HPDE6-E6E7 (cell line): ENCODE results near the gene CYP27C1.

Experiments used
- DNase-seq: peaks from one replicate; pipeline ENCODE4 v3.0.0; 2011; ENCODE audit warnings: missing footprints; ENCODE audit errors: extremely low spot score

CYP27C1 gene

DNA sequence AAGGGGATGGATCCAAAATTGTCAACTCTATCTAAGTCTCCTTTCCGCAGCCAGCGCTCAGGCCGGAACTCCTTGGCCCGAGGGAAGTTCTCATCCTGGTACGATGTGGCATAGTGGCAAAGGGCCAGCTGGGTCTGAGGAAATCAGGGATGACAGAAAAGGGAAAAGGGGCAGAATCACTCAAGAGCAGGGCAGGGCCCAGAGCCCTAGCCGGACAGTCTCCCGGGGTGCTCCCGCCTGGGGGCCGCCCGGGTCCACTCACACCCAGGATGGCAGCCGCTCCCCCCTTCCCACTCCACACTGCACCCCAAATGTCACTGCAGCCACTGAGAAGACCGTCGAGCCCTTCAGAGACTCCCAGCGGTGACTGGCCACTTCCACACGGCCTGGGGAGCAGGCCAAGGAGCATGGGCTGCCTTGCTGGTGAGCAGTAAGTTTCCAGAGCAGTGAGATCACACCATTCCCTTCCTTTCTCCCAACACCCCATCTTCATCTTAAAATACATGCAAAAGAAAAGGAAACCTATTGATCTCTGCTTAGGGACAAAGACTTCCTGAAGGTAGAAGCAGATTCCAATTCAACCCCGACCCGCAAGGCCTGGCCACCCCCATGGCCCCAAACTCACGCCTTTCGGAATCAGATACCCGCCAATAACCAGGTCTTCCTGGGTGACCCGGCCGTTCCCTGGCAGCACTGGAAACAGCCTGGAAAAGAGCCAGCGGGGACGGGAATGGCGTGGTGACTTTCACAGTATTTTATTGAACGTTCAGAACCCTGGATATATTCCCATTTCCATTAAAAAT, 26.7 kb downstream of the CYP27C1 start:
- no peak for DNase-seq

DNA sequence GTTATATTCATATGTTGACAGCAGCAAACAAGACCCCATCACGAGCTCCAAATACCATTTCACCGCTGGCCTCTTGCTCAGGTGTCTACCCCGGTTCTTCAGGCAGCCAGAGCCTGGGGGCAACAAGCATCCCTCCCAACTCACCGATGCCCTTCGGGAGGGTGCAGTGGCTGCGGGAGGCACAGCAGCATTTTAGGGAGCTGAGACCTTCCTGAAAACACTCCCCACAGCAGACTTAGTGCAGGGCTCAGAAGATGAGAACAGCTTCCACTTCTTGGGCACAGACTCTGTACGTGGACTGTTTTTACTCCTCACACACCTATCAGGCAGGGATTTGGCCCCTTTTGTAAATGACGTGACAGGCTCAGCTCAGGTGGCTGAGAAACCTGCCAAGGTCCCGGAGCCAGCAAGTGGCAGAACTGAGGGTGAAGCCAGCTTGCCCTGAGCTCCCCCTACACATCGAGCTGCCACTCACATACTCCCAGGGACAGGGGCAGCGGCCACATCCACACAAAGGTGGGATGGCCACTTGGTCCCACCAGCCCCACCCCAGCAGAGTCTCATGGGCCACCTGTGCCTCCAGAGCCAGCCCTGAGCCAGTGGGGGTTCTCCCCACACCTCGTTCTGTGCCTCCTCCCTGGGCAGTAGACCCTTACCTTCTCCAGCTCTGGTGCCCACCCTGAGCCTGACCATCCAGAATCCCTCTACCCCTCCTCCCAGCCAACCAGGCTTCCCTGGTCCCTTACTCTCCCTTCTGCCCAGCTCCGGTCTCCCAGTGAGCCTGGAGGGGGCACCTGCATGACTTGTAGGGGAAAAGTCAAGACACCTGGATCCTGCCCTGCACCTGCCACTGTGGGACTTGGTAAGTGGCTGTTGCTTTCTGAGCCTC, 28.5 kb downstream of the CYP27C1 start:
- no peak for DNase-seq

DNA sequence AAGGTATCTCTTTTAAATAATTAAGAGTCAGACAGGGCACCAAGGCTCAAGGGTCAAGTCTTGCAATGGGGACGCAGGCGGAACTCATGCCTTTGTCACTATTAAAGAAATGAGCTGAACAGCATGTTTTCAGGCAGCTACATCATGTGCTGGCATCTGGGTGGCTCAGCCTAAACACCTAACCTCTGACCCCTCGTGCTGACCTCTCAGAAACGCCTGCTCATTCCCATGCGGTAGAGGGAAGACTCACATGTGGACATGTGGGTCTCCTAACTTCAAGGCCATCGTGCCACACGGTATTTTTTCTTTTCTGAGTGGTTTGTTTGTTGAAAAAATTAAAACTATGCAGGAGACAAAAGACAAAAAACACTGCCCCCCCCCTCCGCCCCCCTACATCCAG, 31.3 kb downstream of the CYP27C1 start:
- DNase-seq = no peak

DNA sequence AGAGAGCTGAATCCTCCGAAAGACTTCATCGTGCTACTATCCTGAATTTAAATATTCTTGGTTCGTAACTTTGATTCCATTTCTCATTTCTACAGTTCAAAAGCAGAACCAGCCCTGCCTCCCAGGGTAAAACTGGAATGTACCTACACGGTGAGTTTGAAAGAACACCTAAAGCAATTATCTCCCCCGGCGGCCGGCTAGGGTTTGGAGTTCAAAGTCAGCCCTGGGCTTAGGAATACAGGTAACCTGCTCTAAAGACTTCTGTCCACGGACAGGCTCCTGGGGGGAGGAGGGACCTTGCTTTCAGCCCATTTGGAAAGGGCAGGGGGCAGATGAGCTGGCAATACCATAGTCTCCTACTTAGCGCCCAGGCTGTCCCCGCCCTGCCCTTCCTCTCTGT, 32.3 kb downstream of the CYP27C1 start:
- no peak for DNase-seq

DNA sequence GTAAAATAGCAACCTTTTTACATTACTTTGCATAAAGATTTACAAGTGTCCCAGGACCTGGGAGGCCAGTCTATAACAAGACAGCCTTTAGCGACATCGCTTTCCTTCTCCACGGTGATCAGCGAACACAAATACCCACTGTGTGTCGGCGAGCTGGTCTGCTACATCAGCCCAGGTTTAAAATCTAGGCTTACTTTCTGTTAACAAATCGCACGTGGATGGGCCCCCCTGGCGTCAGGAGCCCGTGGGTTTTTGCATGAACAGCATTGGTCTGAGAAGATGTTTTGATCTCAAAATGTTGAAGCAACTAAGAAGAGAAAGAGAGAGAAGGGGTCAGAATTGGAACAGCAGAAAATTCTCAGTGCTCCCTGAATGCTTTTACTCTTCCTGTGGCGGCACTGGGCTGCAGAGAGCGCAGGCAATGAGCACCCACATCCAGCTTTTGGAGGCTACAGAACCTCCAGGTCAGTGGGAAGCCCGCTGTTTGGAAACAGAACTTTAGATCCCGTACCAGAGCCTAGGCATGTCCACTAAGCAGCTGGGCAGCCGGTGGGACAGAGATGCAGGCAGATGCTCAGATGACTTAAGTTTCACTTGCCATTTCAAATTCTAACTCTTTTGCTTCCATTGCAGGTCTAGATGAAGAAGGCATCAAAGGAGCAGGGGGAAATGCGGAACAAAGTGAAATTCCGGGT, 32.9 kb downstream of the CYP27C1 start:
- DNase-seq = no peak

DNA sequence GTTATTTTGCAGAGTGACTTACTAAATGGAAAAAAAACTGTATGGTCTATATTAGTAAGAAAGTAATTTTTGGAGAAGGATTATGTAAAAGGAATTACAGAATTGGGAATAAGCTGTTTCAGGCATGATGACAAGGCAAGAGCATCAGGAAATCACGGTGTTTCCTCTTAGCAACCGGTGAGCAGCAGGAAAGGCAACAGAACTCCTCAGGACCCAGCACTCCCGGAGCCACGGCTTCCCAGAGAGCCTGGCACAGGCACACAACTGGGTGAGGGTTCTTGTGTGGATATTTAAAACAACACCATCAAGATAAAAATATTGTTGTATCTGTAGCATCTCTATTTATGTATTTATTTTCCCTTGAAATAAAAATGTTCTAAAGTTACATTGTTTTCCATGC, 34.4 kb downstream of the CYP27C1 start:
- DNase-seq = no peak

DNA sequence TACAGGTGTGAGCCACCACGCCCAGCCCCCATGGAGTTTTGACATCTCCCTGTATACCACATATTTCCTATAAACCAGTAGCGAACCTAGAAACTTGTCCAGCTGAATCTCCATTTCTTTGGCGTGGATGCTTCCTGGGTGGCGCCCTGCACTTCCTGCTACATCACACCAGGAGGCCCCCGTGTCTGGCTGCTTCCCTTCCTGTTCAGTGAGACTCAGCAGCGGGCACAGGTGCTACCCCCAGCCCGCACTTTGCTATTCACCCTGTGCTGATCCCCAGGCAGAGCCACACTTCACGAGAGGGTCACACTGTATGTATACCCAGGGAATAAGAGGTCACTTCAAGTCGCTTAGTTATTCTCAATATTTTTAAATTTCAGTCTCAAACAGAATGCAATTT, 35.0 kb downstream of the CYP27C1 start:
- DNase-seq = no peak

DNA sequence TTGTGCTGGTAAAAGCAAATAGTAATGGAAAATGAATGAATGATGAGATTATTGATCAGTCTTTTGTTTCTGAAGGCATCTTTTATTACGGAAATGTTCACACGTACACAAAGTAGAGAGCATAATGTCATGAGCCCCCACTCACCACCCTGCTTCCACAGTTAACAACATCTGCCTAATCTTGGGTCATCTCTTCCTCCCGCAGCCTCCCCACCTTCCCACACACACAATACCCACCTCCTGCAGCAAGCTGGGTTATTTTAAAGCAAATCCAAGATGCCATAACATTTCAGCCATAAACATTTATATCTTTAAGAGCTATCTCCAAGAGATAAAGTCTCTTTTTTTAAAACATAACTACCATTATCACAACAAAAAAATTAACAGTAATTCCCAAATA, 36.3 kb downstream of the CYP27C1 start:
- DNase-seq = no peak

DNA sequence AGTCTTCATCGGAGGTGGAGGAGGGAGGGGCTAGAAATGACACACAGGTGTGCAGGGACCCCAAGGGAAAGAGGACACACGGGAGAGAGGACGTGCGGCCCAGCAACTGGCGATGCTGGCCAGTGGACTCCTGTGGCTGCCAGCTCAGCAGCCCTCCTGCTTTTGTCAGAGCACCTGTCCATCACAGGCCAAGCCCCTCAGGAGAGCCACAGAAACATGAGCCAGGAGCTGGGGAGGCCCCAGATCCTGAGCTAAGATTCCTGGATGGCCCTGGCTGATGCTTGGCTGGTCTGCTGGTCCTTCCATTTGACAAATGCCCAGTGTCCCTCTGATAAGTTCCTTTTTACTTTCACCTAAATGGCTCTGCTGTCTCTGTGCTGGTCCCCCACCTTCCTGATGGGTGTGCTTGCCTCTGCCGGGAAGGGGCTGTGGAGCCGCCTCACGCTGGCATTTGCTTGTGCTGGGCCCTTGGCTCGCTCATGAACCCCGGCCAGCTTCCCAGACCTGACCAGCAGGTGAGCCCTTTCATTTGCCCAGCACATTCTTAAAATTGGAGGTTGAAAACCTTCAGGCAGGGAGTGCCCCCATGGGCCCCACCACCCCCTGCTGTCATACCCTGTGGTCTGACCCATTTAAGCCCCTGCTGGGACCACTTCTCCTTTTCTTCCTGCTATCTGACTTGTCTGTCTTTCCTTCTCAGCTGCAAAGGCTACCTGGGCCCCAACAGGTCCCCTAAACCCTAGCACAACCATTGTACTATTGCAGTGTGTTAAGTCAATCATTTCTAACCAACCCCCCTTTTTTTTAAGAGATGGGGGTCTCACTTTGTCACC, 37.3 kb downstream of the CYP27C1 start:
- DNase-seq = no peak

DNA sequence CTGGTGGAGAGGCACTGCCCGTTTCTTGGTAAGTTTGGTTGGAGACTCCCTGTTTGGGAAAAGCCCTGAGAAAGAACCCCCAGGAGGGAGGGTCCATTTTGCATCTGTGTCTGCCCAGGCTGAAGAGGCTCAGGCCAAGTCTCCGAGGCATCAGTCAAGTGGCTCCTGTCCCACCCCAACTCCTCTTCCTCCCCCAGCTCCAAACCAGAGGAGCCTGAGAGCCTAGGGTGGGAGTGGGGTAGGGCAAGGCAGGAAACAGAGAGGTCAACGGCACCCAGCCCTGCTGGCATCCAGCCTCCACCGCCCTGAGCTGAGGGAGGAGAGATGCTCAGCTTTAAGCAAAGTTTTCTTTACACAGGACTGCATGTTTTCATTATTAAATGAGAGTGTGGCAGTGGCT, 38.2 kb downstream of the CYP27C1 start:
- DNase-seq = no peak

DNA sequence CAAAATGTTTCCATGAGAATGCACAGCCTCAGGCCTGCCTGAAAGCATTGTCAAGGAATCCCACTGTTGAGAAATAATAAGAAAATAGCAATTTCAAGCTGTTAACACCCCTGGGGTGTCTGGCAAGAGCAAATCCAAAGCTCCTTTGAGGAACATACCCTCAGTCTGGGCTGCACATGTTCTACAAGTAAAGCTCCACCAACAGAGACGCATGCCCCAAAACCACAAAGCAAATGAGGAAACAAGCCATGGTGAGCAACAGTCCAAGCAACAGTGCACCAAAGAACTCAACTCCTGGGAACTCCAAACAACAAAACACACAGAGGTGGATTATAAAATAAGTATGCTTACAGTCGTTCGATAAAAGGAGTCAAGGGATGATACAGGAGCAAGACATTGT, 40.3 kb downstream of the CYP27C1 start:
- DNase-seq = no peak

DNA sequence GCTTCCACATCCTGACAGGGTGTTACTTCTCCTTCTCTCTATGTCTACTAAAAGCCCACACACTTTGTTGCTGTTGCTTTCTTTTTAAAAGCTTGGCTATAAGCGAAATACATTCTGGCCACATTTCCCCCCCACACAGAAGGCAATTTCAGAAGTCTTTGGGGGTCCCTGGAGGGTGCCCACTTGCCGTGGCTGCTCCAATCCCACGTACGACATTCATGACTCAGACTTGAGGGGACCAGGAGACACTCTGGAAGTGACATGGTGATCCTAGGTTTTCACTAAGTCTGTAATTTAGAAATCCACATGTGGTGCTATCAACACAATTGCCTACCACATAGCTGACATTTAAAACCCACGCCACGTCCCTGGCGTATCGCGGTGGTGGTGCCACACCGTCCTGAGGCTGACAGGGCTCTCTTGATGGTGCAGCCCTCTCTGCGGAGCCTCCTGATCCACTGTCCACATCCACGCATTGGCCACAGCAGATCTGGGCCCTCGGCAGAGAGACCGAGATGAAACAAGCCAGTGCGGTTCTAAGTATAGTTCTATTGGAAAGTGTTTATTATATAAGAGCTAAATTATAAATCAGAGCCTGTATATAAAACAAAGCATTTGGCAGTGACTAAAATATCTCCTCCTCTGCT, 42.4 kb downstream of the CYP27C1 start:
- no peak for DNase-seq

DNA sequence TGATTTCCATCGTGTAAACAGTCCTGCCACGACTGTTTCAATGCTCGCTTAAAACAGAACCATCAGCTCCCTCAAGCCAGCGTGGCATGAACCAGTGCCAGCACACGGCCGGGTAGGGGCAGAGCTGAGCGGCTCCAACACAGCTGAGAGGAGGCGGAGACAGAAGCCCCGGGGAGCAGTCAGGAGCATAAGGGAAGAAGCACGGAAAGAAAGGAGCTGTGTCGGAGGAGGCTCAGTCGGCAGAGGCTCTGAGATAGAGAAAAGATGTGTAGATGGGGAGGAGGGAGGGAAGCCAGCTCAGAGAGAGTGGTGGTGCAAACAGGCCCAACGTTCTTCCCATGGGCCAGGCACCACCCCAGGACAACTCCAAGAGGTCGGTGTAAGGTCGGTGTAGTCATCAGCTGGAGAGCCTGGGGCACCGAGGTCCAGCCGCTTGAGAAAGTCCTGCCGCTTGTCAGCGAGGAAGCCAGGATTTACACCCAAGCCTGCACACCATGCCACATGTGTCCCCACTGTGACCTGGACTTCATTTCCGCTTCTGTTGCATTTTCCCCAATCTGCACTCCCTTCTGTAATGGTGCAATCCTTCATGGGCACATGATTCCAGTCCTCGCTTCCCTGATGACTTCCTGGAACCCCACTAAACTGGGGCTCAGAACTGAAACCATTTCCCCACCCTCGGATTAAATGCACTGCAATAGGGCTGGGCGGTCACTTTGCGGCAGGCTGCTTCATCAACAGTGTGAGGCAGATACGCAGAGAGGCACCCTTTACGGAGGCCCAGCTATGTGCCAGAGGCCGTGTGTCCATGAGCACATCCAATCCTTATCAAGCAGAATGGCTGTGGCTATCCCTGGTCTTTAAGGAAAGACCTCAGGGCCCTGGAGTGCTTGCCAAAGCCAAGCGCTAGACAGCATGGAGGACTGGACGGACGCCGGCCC, 43.5 kb downstream of the CYP27C1 start:
- DNase-seq = no peak

DNA sequence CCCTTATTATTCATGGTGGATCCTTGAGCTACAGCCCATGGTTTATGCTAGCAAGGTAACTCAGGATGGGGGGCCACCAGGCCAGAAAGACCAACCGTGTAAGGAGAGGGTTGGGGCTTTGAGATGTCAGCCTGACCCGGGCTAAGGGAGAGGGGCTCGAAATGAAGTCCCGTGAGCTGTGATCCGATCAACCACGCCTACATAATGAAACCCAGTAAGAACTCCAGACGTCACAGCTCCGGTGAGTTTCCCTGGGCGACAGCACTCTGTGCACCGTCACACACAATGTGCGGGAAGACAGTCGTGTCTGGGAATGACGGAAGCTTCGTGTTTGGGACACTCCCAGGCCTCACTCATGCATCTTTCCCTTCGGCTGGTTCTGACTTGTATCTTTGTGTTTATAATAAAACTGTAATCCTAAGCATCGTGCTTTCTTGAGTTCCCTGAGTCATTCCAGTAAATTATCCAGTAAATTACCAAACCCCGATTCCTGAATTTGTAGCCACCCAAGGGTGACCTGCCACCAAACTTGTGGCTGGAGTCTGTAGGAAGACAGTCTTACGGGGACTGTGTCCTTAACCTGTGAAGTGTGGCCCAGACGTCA, 44.2 kb downstream of the CYP27C1 start:
- DNase-seq = no peak

DNA sequence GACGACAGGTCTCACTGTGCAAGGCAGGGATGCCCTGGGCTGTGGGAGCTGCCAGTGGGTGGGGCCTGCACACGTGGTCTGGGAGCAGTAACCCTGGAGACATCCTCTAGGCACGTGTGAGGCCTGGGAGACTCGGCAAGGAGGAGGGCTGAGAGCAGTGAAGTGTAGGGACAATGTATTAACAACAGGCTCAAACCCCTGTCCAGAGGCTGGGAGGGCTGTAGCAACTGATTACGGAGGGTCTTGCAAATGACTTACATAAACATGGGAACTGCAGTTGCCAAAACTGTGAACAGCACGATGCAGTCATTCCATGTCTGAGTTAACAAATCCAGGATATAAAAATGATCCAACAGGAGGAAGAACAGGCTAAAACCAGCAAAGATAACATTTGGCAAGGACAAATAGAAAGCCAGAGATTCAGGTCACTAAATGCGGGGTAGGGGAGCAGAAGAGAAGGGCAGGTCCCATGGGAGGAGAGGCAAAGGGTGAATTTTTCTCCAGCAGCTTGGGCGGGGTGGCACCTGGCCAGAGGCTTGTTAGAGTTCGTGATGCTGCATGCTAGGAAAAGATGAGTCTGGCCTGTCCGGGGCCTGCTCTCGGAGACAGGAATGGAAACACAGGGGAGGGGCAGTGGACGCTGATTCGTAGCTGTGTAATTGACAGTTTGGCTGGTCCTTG, 44.9 kb downstream of the CYP27C1 start:
- DNase-seq = no peak

DNA sequence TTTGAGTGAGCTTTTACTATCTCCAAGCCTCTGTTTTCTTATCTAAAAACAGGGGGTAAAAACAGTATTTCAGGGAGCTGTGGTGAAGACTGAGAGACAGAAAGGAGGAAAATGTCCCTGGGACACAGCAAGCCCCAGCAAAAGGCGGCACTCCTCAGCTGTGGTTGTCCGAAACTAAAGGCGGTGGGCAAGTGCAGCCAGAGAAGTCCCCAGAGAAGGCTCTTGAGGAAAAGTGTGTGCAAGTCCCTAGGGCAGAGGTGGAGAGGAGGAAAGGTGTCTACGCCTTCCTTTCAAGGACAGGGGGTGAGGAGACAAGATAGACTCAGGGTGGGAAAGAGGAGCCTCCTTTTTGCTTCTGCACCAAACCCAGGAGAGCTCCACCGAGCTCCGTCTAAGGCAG, 45.5 kb downstream of the CYP27C1 start:
- no peak for DNase-seq

DNA sequence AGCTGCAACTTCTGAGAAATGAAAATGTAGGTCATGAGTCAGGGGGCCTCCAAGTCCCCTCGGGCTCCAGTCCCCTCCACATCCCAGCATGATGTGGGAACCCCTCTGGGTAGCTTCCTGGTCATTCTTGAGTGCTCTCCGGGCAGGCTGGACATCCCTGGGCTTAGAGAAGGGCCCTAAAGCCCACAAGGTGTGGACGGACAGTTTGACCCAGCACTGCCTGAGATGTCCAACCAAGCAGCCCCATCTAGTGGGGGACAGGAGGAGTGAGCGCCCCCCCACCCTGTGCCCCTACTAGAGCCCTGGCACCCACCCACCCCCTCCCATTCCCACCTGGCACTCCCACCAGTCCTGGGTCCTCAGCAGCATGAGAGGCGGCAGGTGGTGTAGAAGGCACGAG, 46.0 kb downstream of the CYP27C1 start:
- DNase-seq = no peak

DNA sequence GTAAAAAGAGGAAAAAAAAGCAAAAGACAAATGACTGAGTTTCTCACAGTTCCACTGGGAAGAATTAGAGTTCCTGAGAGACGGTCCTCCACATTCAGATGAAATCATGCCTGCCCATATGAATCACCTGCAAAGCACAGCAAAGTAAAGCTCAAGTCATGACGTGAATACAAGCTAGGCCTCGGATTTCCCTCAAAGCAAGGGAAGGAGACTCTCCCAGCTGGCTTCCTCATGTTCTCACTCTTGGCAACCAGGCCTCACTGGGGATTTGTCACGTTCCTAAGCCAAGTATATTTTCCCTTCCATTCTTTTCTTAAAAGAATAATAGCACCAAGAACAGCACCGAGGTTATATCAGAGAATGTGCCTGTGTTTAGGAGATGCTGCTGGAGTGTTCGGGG, 47.0 kb downstream of the CYP27C1 start:
- peak; percentile 85 for DNase-seq

DNA sequence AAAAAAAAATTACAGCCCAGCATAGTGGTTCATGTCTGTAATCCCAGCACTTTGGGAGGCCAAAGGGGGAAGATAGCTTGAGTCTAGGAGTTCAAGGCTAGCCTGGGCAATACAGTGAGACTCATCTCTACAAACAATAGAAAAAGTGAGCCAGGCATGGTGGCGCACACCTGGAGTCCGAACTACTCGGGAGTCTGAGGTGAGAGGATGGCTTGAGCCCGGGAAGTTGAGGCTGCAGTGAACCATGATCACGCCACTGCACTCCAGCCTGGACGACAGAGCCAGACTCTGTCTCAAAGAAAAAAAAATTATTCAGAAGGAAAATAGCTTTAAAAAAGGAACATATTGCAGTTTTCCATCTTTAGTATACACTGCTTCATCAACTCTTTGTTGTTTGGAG, 47.8 kb downstream of the CYP27C1 start:
- no peak for DNase-seq
